ENCODE results near the gene LRRC4. TPM values are rescaled to one million over a fixed set of nuclear protein-coding genes. Genes with fewer than 3 reads are reported as not detected.

LRRC4 gene
- total RNA-seq, 4 donors from 2014 or later = 0.96 to 4.7 (median 1.8) TPM

GRCh38 chr7:128019288-128019687 lies 11.9 kb downstream of the LRRC4 start:
- DNase-seq (ENCODE audit: low spot score) (no peak), ATAC-seq (ENCODE audit: low FRiP score) (no peak)
- TF ChIP-seq CTCF (IDR thresholded peaks at IDR 0.05) = no peak

GRCh38 chr7:128017862-128018845 lies 13.1 kb downstream of the LRRC4 start:
- DNase-seq (ENCODE audit: low spot score) = no peak
- TF ChIP-seq CTCF (IDR thresholded peaks at IDR 0.05) = no peak
- no peak for ATAC-seq (ENCODE audit: low FRiP score)

- TF ChIP-seq CTCF (IDR thresholded peaks at IDR 0.05) = no peak
- ATAC-seq (ENCODE audit: low FRiP score) (no peak), DNase-seq (ENCODE audit: low spot score) (no peak)
Observed at GRCh38 chr7:128017460-128017859, 13.8 kb downstream of the LRRC4 start.

- TF ChIP-seq CTCF (IDR thresholded peaks at IDR 0.05) = no peak
- ATAC-seq (ENCODE audit: low FRiP score) (no peak), DNase-seq (ENCODE audit: low spot score) (no peak)
Observed at GRCh38 chr7:128014811-128015210, 16.4 kb downstream of the LRRC4 start.

- no peak for ATAC-seq (ENCODE audit: low FRiP score)
- no peak for TF ChIP-seq CTCF (IDR thresholded peaks at IDR 0.05)
- no peak for DNase-seq (ENCODE audit: low spot score)
Observed at GRCh38 chr7:128011131-128011661, 20.0 kb downstream of the LRRC4 start.

- DNase-seq (ENCODE audit: low spot score) (no peak), ATAC-seq (ENCODE audit: low FRiP score) (no peak)
- no peak for TF ChIP-seq CTCF (IDR thresholded peaks at IDR 0.05)
Observed at GRCh38 chr7:128010391-128011127, 20.7 kb downstream of the LRRC4 start.

Measured in omental fat pad (tissue), 4 donors.